OCI-LY1 (cell line): ENCODE results near the gene IFI27.

ENCODE experiments used
- H2AFZ ChIP-seq: fragments of 200-600 bp; sonication (generic), shearing (Covaris generic); 2 replicates; pipeline ENCODE4 v1.6.0; 2014; ENCODE audit warnings: antibody characterized with exemption, mild to moderate bottlenecking, low read length
- H3F3A ChIP-seq: fragments of 200-600 bp; sonication (generic), shearing (Covaris generic); 2 replicates; pipeline ENCODE4 v1.6.0; 2014; ENCODE audit warnings: mild to moderate bottlenecking, antibody characterized with exemption, low read length, moderate library complexity; ENCODE audit not compliant: insufficient read depth
- H3K27ac ChIP-seq: fragments of 200-600 bp; sonication (generic); 2 replicates; pipeline ENCODE4 v1.5.1; 2014; ENCODE audit warnings: low read length, mixed run types, mild to moderate bottlenecking, low read depth; ENCODE audit not compliant: poor library complexity, severe bottlenecking
- H3K27me3 ChIP-seq: fragments of 200-600 bp; sonication (generic); 2 replicates; pipeline ENCODE4 v1.6.0; 2014; ENCODE audit warnings: antibody characterized with exemption, mild to moderate bottlenecking, low read length, moderate library complexity; ENCODE audit not compliant: insufficient read depth
- H3K36me3 ChIP-seq: fragments of 200-600 bp; sonication (generic); 2 replicates; pipeline ENCODE4 v1.6.1; 2014; ENCODE audit warnings: mild to moderate bottlenecking, antibody characterized with exemption, low read length, moderate library complexity, mixed read lengths; ENCODE audit not compliant: insufficient read depth
- H3K4me1 ChIP-seq: fragments of 200-600 bp; sonication (generic); 2 replicates; pipeline ENCODE4 v1.5.1; 2014; ENCODE audit warnings: mild to moderate bottlenecking, low read length, moderate library complexity; ENCODE audit not compliant: insufficient read depth, severe bottlenecking
- H3K4me2 ChIP-seq: fragments of 200-600 bp; sonication (generic), shearing (Covaris generic); 2 replicates; pipeline ENCODE4 v1.6.1; 2014; ENCODE audit warnings: low read length
- H3K4me3 ChIP-seq: fragments of 200-600 bp; sonication (generic); 2 replicates; pipeline ENCODE4 v1.5.1; 2014; ENCODE audit warnings: low read length, low read depth, mild to moderate bottlenecking, mixed read lengths; ENCODE audit not compliant: poor library complexity, severe bottlenecking
- H3K79me2 ChIP-seq: fragments of 200-600 bp; shearing (Covaris generic); 2 replicates; pipeline ENCODE4 v1.6.1; 2016; ENCODE audit warnings: mixed run types, low read length, mixed read lengths; ENCODE audit not compliant: insufficient read depth
- H3K9ac ChIP-seq: fragments of 200-600 bp; sonication (generic), shearing (Covaris generic); 2 replicates; pipeline ENCODE4 v1.6.1; 2014; ENCODE audit warnings: mild to moderate bottlenecking, low read length, mixed read lengths
- H3K9me2 ChIP-seq: fragments of 200-600 bp; sonication (generic), shearing (Covaris generic); 2 replicates; pipeline ENCODE4 v1.6.1; 2014; ENCODE audit warnings: low read depth, mild to moderate bottlenecking, low read length, mixed read lengths
- H3K9me3 ChIP-seq: fragments of 200-600 bp; shearing (Covaris generic); 2 replicates; pipeline ENCODE4 v1.6.1; 2014; ENCODE audit warnings: low read length, mixed read lengths
- H4K20me1 ChIP-seq: fragments of 200-600 bp; sonication (generic), shearing (Covaris generic); 2 replicates; pipeline ENCODE4 v1.6.0; 2016; ENCODE audit warnings: mild to moderate bottlenecking, low read length; ENCODE audit not compliant: insufficient read depth
- CTCF ChIP-seq: fragments of 200-600 bp; sonication (generic), shearing (Covaris generic); IDR thresholded peaks from 2 replicates; pipeline ENCODE4 v1.5.1; 2017; ENCODE audit warnings: mild to moderate bottlenecking, antibody characterized with exemption, low read length, moderate library complexity, mixed read lengths
- EZH2 ChIP-seq: fragments of 200-600 bp; sonication (generic), shearing (Covaris generic); IDR thresholded peaks from 2 replicates; pipeline ENCODE4 v1.8.0; 2017; ENCODE audit warnings: borderline replicate concordance, mixed run types, mild to moderate bottlenecking, antibody characterized with exemption, low read length, moderate library complexity, mixed read lengths

Gene IFI27

DNA sequence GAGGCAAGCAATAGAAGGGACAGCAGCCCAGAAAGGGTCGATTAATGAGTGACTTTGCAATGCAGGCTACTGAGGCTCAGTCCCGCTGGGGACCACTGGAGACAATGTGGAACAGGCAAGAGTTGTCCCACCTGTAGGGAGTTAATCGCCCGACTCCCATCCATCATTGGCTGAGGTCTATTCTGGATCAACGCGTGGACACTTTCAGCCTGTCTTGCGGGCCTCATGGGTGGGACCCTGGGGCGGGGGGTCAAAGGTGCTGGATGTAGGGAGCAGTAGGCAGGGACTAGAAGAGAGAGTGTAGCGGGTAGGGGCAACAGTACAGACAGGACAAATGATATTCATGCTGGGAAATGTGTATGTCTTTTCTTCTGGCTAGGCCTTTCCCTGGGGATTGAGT, 12.8 kb downstream of the IFI27 start:
- H3K27me3 ChIP-seq: peaks cover 3% of the 10 kb centered on the region; the same call in 1 of the 2 replicates
- no peaks in the 10 kb centered on the region for H3K9me2 ChIP-seq
- H2AFZ ChIP-seq: no peak overlapping the region
- H3K27ac ChIP-seq: no peak overlapping the region
- H3K9ac ChIP-seq: no peak overlapping the region
- no peak for TF ChIP-seq CTCF
- no peak for TF ChIP-seq EZH2
- no peaks in the 10 kb centered on the region for H4K20me1 ChIP-seq
- no peak overlapping the region for H3K4me3 ChIP-seq
- no peaks in the 10 kb centered on the region for H3F3A ChIP-seq
- no peak overlapping the region for H3K4me2 ChIP-seq
- H3K79me2 ChIP-seq: no peaks in the 10 kb centered on the region
- H3K36me3 ChIP-seq: no peaks in the 10 kb centered on the region; the same call in 1 of the 2 replicates
- no peaks in the 10 kb centered on the region for H3K4me1 ChIP-seq
- no peaks in the 10 kb centered on the region for H3K9me3 ChIP-seq

DNA sequence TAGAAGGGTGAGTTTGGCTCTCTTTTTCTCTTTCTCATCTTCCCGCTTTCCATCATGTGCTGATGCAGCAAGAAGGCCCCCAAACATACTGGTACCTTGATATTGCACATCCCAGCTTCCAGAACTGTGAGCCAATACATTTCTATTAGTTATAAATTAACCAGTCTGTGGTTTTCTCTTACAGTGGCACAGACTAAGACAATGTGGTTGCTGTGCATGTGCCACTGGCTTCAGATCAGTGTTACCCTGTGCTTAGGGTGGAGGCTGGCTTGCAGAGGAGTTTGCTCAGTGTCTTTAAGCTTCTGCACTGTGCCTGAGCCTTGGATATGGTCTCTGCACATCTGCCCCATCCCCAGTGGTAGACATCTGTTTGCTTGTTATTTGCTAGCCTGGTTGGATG, 13.3 kb downstream of the IFI27 start:
- H4K20me1 ChIP-seq: no peaks in the 10 kb centered on the region
- H3K27ac ChIP-seq: no peak overlapping the region
- no peak overlapping the region for H3K9ac ChIP-seq
- H3K4me3 ChIP-seq: no peak overlapping the region
- TF ChIP-seq EZH2: no peak
- TF ChIP-seq CTCF: no peak
- no peaks in the 10 kb centered on the region for H3K79me2 ChIP-seq
- H3K9me2 ChIP-seq: no peaks in the 10 kb centered on the region
- peaks cover under 1% of the 10 kb centered on the region for H3K4me1 ChIP-seq
- H3K36me3 ChIP-seq: no peaks in the 10 kb centered on the region; the same call in 1 of the 2 replicates
- H3K27me3 ChIP-seq: peaks cover 3% of the 10 kb centered on the region; the same call in 1 of the 2 replicates
- H3K9me3 ChIP-seq: no peaks in the 10 kb centered on the region
- H3K4me2 ChIP-seq: no peak overlapping the region
- no peak overlapping the region for H2AFZ ChIP-seq
- no peaks in the 10 kb centered on the region for H3F3A ChIP-seq

DNA sequence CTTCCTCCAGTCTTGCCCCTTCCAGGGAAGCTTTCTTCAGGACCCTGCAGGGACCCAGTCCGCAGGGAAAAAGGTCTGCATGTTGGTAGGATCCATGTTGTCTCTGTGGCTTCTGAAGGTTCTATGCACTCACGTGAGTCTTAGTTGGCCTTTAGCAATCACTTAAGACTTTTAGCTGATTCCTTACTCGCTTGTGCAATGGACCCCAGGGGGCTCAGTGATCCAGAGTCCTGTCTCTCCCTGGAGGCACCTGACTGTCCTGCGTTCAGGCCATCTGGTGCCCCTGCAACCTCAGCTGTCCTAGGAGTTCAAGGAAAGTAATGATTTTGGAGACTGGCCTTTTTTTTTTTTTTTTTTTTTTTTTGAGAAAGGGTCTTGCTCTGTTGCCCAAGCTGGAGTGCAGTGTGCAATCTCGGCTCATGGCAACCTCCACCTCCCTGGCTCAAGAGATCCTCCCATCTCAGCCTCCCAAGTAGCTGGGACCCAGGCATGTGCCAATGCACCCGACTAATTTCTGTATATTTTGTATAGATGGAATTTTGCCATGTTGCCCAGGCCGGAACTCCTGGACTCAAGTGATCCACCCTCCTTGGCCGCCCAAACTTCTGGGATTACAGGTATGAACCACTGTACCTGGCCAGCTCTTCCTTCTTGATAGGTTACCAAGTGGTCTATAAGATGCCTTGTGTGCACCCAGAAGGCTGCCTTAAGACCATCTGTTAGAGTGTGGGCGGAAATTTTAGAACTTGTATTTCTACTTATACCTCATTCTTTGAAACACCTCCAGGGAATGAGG, 14.2 kb downstream of the IFI27 start:
- Histone ChIP-seq H3K9ac (no peak overlapping the region), H3K27me3 (peaks cover 3% of the 10 kb centered on the region; the same call in 1 of the 2 replicates), H2AFZ (no peak overlapping the region), H3K36me3 (no peaks in the 10 kb centered on the region; the same call in 1 of the 2 replicates), H3K9me2 (no peaks in the 10 kb centered on the region), H3K9me3 (no peaks in the 10 kb centered on the region), H3F3A (no peaks in the 10 kb centered on the region), H3K27ac (no peak overlapping the region), H3K4me3 (no peak overlapping the region), H4K20me1 (no peaks in the 10 kb centered on the region), H3K4me2 (no peak overlapping the region), H3K79me2 (no peaks in the 10 kb centered on the region), H3K4me1 (peaks cover 8% of the 10 kb centered on the region)
- TF ChIP-seq CTCF (no peak), EZH2 (no peak)
